Immature natural killer cell (primary cell): Measurements from ENCODE around the gene NELL1. TPM values are rescaled to one million over a fixed set of nuclear protein-coding genes. Genes with fewer than 3 reads are reported as not detected.

Experiments used
- DNase-seq, 3 donors: peaks; one replicate each; pipeline ENCODE4 v3.0.0; 2022; ENCODE audit warnings: mixed read lengths in 1 of 3
- H3K27ac Mint-ChIP-seq, 6 donors: one replicate each; pipeline ENCODE4 v1.8.0; 2020; ENCODE audit warnings: mixed read lengths in 6 of 6, mild to moderate bottlenecking in 5 of 6, inconsistent platforms in 4 of 6, moderate library complexity in 3 of 6
- H3K27me3 Mint-ChIP-seq, 3 donors: one replicate each; pipeline ENCODE4 v1.8.0; 2020 to 2021; ENCODE audit warnings: low read depth in 3 of 3, mild to moderate bottlenecking in 3 of 3, mixed read lengths in 3 of 3, moderate library complexity in 3 of 3, inconsistent platforms in 1 of 3
- H3K36me3 Mint-ChIP-seq, 3 donors: one replicate each; pipeline ENCODE4 v1.8.0; 2020; ENCODE audit warnings: mixed read lengths in 3 of 3, inconsistent platforms in 2 of 3, mild to moderate bottlenecking in 2 of 3
- H3K4me1 Mint-ChIP-seq, 2 donors: one replicate each; pipeline ENCODE4 v1.8.0; 2020; ENCODE audit warnings: inconsistent platforms in 2 of 2, mild to moderate bottlenecking in 2 of 2, mixed read lengths in 2 of 2, moderate library complexity in 1 of 2
- H3K4me3 Mint-ChIP-seq, 5 donors: one replicate each; pipeline ENCODE4 v1.8.0; 2020; ENCODE audit warnings: mild to moderate bottlenecking in 5 of 5, mixed read lengths in 5 of 5, inconsistent platforms in 3 of 5, moderate library complexity in 3 of 5
- H3K9me3 Mint-ChIP-seq, 6 donors: one replicate each; pipeline ENCODE4 v1.8.0; 2020; ENCODE audit warnings: mild to moderate bottlenecking in 6 of 6, mixed read lengths in 6 of 6, inconsistent platforms in 4 of 6, moderate library complexity in 3 of 6
- polyA plus RNA-seq, 3 donors: library from polyadenylated mRNA; unstranded; fragments of 300-500 nt; fragmentation: Illumina TruSeq; gene quantifications; one replicate each; pipeline ENCODE4 v1.2.3, GENCODE V29; 2021

NELL1 gene
- polyA plus RNA-seq, 3 donors from 2014 or later: not detected

DNA sequence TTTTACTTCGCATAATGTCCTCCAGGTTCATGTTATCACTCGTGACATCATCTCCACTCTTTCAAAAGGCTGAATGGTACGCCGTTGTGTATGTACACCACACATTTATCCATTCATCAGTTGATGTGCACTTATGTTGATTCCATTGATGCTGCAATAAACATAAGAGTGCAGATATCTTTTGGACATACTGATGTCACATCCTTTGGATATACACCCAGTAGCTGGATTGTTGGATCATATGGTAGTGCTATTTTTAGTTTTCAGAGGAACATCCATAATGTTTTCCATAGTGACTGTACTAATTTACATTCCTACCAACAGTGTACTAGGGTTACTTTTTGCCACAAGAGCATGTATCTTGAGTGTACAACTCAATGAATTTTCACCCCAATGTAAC, 25.0 kb upstream of the NELL1 start:
- Mint-ChIP-seq H3K9me3 (no peaks in the 10 kb centered on the region), H3K27me3 (peaks cover 2 to 10% (median 4%) of the 10 kb centered on the region in 3 donors), H3K4me1 (no peaks in the 10 kb centered on the region), H3K4me3 (no peak overlapping the region), H3K27ac (no peak overlapping the region), H3K36me3 (no peaks in the 10 kb centered on the region)
- no peak for DNase-seq

DNA sequence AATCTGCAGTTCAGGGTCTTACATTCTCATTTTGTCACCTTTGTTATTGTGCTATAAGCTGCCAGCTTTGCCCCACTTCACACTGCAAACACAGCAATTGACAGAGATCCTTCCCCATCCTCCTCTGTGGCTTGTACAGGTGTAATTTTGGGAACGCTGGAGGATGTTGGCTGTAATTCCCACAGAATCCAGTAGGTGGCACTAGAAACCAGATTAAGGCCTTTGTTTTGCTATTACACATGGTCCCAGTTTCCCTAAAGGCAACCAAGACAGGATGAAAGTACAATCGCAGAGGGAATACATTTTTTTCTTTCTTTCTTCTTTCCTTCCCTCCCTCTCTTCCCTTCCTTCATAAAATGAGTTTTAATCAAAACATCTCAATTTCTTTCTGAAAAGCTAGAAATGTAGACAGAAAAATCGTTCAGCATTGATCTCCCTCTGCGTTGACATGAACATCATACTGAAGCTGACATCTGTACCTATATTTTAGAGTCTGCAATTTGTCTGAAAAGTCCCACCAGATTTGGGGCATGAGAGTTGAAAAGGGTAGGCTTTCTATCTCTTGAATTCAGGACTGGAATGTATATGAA, 21.3 kb upstream of the NELL1 start:
- H3K27me3 Mint-ChIP-seq: peaks cover 0 to 11% (median 2%) of the 10 kb centered on the region in 3 donors
- H3K4me3 Mint-ChIP-seq: no peak overlapping the region
- H3K36me3 Mint-ChIP-seq: no peaks in the 10 kb centered on the region
- no peaks in the 10 kb centered on the region for H3K4me1 Mint-ChIP-seq
- peak; percentile 12 to 19 (median 15) for DNase-seq
- H3K9me3 Mint-ChIP-seq: no peaks in the 10 kb centered on the region
- H3K27ac Mint-ChIP-seq: no peak overlapping the region

DNA sequence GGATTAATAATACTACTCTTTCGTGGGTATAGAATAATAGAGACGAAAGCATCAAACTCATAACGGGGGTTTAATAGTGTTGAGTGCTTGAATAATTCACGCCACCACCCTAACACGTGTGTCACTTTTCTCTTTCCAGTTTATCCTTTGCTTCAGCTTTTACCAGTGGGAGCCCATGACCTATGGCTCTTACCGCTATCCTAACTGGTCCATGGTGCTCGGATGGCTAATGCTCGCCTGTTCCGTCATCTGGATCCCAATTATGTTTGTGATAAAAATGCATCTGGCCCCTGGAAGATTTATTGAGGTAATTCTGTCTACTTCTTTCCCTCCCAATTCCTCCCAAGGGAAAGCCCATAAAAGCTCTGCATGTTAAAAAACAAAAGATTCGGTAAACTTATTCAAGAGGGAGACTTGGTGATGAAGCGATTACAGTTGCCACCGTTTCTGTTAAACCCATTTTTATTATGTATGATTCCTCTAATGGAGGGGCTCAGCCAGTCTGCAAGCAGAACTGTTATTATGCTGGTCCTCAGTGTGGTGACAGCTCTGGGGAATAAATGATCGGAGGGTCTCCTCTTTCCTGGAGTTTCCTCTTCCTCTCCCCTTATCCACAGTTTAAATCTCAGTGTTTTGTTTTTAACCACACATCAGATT, 17.1 kb upstream of the NELL1 start:
- Mint-ChIP-seq H3K9me3 (peaks cover 0 to 2% (median 0%) of the 10 kb centered on the region in 6 donors), H3K4me1 (no peaks in the 10 kb centered on the region), H3K36me3 (no peaks in the 10 kb centered on the region), H3K27me3 (peaks cover 0 to 11% (median 0%) of the 10 kb centered on the region in 3 donors), H3K27ac (no peak overlapping the region), H3K4me3 (no peak overlapping the region)
- DNase-seq: no peak

DNA sequence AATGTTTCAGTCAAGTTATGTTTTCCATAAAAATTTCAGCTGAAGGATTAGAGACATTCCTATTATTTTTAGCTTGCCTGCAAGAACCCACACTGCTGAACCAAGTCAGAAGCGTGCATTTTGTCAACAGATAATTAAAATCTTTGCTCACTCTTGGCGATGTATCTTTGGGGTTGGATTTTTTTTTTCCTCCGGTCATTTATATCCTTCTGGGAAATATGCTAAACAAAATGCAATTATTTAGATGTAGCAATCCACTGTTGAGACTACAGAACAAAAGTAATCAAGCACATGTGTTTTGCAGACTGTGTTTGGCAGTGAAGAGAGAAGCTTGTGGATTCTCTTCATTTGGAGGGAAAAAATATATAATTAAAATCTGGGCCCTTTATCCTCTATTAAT, 15.3 kb upstream of the NELL1 start:
- DNase-seq: no peak
- H3K9me3 Mint-ChIP-seq: peaks cover 0 to 6% (median 0%) of the 10 kb centered on the region in 6 donors
- no peak overlapping the region for H3K27ac Mint-ChIP-seq
- peaks cover 0 to 8% (median 3%) of the 10 kb centered on the region in 3 donors for H3K27me3 Mint-ChIP-seq
- no peak overlapping the region for H3K4me3 Mint-ChIP-seq
- no peaks in the 10 kb centered on the region for H3K36me3 Mint-ChIP-seq
- H3K4me1 Mint-ChIP-seq: no peaks in the 10 kb centered on the region

DNA sequence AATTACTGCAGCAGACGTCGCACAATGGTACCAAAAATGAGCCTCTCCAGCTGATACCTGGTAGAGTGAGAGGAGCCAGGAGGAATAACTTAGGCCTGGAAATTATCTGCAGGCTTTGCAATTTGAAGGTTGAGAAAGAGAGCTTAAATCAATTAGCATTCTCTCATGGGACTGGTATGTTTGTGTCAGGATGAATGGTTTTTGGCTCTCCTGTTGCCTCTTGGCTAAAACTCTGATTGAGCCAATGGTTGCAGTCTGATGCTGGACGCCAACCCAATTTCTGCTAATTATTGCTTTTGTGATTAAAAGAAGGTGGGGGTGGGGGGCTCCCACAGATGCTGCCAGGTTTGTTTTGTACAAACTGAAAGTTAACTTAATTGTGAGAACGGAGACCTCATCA, 12.5 kb upstream of the NELL1 start:
- Mint-ChIP-seq H3K4me3 (no peak overlapping the region), H3K27ac (no peak overlapping the region), H3K9me3 (peaks cover 0 to 6% (median 0%) of the 10 kb centered on the region in 6 donors), H3K4me1 (no peaks in the 10 kb centered on the region), H3K27me3 (peaks cover 0 to 8% (median 3%) of the 10 kb centered on the region in 3 donors), H3K36me3 (no peaks in the 10 kb centered on the region)
- DNase-seq: no peak

DNA sequence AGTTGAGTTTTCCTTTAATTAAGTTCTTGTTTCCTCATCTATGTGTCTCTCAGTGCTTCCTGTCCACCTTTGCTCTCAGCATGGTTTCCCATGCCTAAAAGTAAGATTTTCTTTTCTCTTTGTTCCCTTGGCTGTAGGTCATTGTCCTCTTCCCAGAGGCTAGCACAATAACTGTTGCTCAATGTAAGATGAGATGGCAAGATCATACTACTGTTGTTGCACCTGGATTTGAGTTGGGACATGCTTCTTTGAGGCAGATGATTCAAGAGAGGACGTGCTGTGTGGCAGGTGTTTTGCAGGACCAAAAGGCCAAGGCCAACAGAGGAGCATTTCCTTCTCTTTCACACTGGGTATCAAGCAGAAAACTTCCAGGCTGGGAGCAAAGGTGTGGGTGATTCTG, 11.3 kb upstream of the NELL1 start:
- Mint-ChIP-seq H3K4me1 (no peaks in the 10 kb centered on the region), H3K9me3 (peaks cover 0 to 10% (median 1%) of the 10 kb centered on the region in 6 donors), H3K36me3 (no peaks in the 10 kb centered on the region), H3K4me3 (no peak overlapping the region), H3K27me3 (peaks cover 0 to 6% (median 3%) of the 10 kb centered on the region in 3 donors), H3K27ac (no peak overlapping the region)
- DNase-seq: no peak

DNA sequence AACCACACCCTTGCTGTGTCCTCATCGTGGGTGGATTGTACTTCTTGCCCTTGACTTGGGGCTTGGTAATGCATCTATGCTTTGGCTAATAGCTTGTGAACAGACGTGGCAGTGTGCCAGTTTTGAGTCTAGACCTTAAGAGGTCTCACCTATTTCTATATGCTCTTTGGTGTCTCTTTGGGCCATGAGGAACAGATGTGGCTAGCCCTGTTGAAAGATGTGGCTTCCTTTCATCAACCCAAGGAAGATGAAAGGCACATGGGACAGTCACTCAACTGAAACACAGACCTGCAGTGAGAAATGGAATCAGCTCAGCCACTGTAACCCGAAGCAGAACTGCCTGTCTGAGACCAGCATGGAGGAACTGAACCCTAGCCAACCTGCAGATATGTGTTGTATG, 7.9 kb upstream of the NELL1 start:
- peaks cover 0 to 6% (median 5%) of the 10 kb centered on the region in 3 donors for H3K27me3 Mint-ChIP-seq
- DNase-seq: no peak
- no peaks in the 10 kb centered on the region for H3K36me3 Mint-ChIP-seq
- H3K4me1 Mint-ChIP-seq: no peaks in the 10 kb centered on the region
- H3K4me3 Mint-ChIP-seq: no peak overlapping the region
- no peak overlapping the region for H3K27ac Mint-ChIP-seq
- peaks cover 0 to 13% (median 1%) of the 10 kb centered on the region in 6 donors for H3K9me3 Mint-ChIP-seq

DNA sequence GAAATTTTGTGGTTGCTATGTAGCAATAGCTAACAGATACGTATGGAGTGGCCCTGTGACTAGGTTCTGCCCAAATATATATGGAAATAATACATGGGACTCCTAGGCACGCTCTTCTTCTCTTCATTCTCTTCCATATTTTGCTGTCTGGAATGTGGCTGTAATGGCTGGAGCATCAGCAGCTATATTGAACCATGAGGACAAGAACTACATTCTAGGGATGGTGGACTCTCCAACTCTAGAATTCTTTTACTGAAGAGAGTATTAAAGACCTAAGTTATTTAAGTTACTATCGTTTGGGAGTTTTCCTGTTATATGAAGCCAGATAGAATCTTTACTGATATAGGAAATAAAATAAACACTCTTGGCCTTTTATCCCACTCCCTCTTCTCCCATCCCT, 7.5 kb upstream of the NELL1 start:
- H3K9me3 Mint-ChIP-seq: peaks cover 0 to 16% (median 1%) of the 10 kb centered on the region in 6 donors
- H3K27ac Mint-ChIP-seq: no peak overlapping the region
- H3K27me3 Mint-ChIP-seq: peaks cover 3 to 6% (median 5%) of the 10 kb centered on the region in 3 donors
- no peaks in the 10 kb centered on the region for H3K4me1 Mint-ChIP-seq
- no peaks in the 10 kb centered on the region for H3K36me3 Mint-ChIP-seq
- no peak overlapping the region for H3K4me3 Mint-ChIP-seq
- DNase-seq: no peak

DNA sequence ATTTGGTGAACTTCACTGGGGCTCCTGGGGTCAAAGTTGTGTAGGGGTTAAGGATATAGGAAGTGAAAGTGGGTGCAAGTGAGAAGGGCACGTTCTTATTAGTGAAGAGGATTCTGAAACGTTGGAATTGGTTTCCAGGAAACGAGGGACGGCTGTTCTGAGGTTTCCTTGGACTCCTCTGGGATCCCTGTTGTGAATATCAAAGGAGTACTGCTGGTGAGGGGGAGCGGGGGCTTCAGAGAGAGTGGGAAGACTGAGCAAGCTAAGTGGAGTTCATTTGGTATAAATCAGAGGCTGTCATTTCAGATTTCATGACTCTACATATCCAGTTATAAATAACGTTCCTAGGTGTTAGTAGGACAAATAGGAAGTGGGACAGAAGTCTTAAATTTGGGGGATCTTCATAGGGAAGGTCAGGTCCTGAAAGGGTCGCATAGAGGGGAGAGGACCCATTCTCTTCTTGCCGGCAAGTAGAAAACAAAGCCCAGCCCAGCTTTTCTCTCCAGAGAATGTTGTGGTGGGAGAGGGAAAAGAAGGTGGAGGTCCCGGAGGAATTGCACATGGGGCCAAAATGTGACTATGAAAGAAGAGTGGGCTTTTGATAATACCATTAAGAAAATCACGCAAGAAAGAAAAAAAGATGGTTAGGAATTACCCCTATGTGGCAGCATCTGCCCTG, 1.1 kb upstream of the NELL1 start:
- DNase-seq: no peak
- Mint-ChIP-seq H3K27me3 (peaks cover 16 to 32% (median 19%) of the 10 kb centered on the region in 3 donors), H3K27ac (no peak overlapping the region), H3K9me3 (peaks cover 0 to 8% (median 4%) of the 10 kb centered on the region in 6 donors), H3K4me3 (peak overlapping the region in 1 of 5 donors; percentile 12), H3K36me3 (no peaks in the 10 kb centered on the region), H3K4me1 (peaks cover 0 to 8% of the 10 kb centered on the region in 2 donors)

DNA sequence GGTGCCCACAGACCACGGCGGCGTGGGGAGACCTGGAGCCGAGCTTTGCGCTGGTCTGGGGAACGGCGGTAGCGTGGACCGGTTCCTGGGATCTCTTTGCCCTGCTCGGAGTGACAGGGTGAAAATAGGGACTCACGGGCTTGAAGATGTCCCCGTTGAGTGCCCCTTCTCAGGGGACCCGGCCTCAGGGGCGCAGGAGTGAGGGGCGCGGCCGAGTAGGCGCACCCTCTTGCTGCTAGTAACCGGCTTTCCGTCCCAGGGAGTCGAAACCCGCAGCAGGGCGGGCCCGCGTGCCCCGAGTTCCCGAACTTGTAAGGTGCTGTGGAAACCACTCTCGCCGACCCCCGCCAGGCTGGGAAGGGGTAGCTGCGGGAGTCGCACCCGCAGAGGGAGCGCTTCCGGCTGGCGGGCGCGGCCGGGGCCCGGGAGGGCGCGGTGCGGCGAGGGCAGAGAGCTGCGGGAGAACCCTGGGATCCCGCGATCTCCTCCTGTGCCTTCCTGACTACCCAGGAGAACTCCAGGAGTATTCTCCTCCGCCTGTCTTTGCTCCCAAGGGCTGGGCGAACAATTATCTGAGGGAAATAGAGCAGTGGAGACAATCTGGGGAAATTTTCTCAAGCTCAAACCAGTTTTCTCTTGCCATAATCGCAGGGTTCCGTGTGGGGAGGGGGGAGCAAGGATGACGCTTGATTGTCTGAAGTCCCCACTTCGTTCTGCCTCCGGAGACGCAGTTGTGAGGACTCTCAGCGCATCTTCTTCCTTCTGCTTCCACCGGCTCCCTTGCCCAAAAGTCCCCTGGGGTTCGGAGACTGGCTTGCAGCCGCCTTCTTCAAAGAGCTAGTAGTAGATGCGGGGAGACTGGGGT, 666 bp downstream of the NELL1 start:
- peaks cover 20 to 28% (median 24%) of the 10 kb centered on the region in 3 donors for H3K27me3 Mint-ChIP-seq
- H3K9me3 Mint-ChIP-seq: peaks cover 0 to 7% (median 4%) of the 10 kb centered on the region in 6 donors
- DNase-seq: no peak
- H3K4me3 Mint-ChIP-seq: no peak overlapping the region
- H3K4me1 Mint-ChIP-seq: peaks cover 0 to 8% of the 10 kb centered on the region in 2 donors
- no peaks in the 10 kb centered on the region for H3K36me3 Mint-ChIP-seq
- H3K27ac Mint-ChIP-seq: no peak overlapping the region

DNA sequence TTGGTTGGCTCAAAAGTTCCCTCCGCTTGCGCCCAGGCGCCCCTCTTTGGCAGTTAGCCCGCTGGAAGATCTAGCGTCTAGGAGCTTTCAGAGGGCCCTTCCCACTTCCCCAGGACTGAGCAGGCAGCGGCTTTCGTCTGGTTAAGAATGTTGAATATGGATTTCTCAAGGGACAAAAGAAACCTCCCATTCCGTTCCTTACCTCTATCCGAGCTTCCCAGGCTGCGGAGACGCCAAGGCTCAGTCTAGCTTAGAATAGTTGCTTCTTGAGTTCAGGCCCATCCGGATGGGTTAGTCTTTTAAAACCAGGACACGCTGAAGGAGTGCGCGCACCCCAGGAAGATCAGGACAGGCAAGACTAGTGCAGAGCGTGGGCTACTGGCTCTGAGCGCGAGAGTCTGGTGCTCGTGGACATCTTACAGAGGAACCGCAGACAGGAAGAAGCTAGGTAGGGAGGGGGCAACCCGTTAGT, 1.6 kb downstream of the NELL1 start:
- H3K4me1 Mint-ChIP-seq: peaks cover 0 to 8% of the 10 kb centered on the region in 2 donors
- peaks cover 19 to 30% (median 24%) of the 10 kb centered on the region in 3 donors for H3K27me3 Mint-ChIP-seq
- DNase-seq: no peak
- H3K36me3 Mint-ChIP-seq: no peaks in the 10 kb centered on the region
- no peak overlapping the region for H3K4me3 Mint-ChIP-seq
- peaks cover 0 to 7% (median 3%) of the 10 kb centered on the region in 6 donors for H3K9me3 Mint-ChIP-seq
- no peak overlapping the region for H3K27ac Mint-ChIP-seq

DNA sequence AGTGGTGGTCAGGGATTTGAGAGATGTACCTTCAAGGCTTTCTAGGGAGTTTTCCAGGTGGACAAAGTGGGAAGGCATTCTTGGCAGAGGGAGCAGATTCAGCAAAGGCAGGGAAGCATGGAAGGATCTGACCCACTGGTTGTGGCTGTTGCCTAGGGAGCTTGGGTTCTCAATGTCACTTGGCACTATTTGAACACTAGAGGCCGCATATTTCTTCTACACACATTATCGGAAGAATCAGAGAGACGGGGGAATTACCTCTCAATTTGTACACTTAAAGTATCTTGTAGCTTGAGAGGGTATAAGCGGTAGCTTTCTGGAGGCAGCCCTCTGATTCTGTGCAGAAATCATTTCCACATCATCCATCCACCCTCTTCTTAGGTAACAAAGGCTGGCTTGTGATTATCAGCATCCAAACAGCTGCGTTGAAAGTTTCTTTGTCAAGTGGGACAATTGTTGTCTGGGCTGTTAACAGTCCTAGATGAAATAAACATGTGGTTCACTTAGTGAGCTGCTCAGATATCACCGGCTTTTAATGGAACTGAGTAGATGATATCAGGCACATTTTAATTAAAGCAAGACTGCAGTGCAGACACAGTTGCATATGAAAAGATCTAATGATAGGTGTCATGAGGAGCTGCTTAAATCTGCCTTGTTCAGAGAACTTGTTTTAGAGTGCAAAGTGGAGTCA, 2.6 kb downstream of the NELL1 start:
- Mint-ChIP-seq H3K36me3 (no peaks in the 10 kb centered on the region), H3K27me3 (peaks cover 18 to 30% (median 22%) of the 10 kb centered on the region in 3 donors), H3K9me3 (peaks cover 0 to 7% (median 2%) of the 10 kb centered on the region in 6 donors), H3K27ac (no peak overlapping the region), H3K4me3 (no peak overlapping the region), H3K4me1 (peaks cover 0 to 8% of the 10 kb centered on the region in 2 donors)
- no peak for DNase-seq

DNA sequence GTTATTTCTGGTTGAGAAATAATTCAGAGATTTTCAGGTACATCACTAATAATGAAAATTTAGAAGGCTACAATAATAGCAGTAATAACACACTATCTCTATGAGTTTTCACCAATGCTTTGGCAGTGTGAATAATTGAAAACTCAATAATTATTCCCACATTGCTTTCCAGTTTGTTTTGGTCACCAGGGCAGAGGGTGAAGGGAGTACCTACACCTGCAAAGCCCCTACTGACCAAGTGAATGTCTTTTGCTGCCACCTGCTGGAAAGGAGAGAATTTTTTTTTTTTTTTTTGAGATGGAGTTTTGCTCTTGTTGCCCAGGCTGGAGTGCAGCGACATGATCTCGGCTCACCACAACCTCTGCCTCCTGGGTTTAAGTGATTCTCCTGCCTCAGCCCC, 3.2 kb downstream of the NELL1 start:
- peaks cover 0 to 7% (median 2%) of the 10 kb centered on the region in 6 donors for H3K9me3 Mint-ChIP-seq
- H3K27me3 Mint-ChIP-seq: peaks cover 18 to 30% (median 20%) of the 10 kb centered on the region in 3 donors
- no peak overlapping the region for H3K27ac Mint-ChIP-seq
- no peak overlapping the region for H3K4me3 Mint-ChIP-seq
- no peaks in the 10 kb centered on the region for H3K36me3 Mint-ChIP-seq
- H3K4me1 Mint-ChIP-seq: peaks cover 0 to 8% of the 10 kb centered on the region in 2 donors
- no peak for DNase-seq
